ENCODE results near the gene LRIT3. TPM values are rescaled to one million over a fixed set of nuclear protein-coding genes. Genes with fewer than 3 reads are reported as not detected.

LRIT3 gene
- total and polyA plus RNA-seq, 2 of the 4 experiments (the other 2 are of a cell fraction), result 0.02 TPM; not detected in 1

DNA sequence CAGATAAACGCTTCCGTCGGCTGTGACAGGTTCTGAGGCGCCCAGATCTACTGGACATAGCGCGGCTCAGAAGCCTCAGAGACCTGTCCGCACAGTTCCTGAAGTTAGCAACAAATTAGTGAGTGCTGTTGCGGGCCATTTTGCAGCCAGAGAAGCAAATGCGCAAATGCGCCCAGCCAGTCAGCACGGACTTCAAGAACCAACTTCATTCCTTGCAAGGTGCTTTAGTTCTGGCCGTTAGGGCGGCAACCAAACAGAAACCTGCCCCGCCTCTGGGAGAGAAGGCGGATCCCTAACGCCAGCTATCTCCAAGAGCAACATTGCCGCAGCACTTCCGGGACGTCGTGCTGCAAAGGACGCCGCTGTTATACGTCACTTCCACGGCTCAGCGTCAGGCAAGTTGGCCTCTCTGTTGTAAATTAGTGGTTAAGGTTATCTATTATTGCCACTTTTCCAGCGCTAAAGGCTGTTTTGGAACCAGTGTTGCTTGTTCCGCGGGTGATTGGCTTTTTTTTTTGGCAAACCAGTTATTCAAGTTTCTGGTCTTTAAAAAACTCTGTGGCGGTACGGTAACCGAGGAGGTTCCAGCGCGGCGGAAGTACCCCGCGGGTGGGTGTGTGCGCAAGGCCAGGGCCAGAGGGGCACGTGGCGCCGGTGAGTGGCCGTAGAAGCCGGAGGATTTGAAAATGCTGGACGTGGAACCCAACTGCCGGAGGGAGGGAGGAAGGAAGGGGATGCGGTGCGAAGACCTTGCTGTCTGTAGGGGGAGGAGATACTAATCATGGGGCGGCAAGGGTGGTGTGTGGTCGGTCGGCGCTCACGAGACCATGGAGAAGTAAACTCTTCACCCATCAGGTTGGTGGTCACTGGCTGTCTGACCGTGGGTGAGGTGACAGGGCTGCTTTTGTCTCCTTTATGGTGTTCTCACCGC, 32.5 kb upstream of the LRIT3 start, which contains the start of gene GAR1 (continued):
- TF ChIP-seq SMC3 (IDR thresholded peaks at IDR 0.05; ENCODE audit: low read depth, low read length) (no peak), CEBPB (IDR thresholded peaks at IDR 0.05; ENCODE audit: low read depth, low read length) (no peak), RAD21 (IDR thresholded peaks at IDR 0.05; ENCODE audit: low read length) (no peak), FOS (IDR thresholded peaks at IDR 0.05; ENCODE audit: low read depth, low read length) (no peak), POLR2A (IDR thresholded peaks at IDR 0.05; ENCODE audit: low read depth, low read length) (0 out of 2 replicates have a peak, but pooled peaks have one; percentile 32)

DNA sequence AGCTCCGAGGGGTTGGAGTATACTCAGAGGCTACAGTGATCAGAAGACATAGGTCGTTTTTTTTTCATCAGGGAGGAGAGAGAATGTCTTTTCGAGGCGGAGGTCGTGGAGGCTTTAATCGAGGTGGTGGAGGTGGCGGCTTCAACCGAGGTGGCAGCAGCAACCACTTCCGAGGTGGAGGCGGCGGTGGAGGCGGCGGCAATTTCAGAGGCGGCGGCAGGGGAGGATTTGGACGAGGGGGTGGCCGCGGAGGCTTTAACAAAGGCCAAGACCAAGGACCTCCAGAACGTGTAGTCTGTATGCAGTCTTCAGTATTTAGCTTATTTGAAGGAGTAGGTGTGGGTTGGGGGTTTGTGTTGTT, 31.8 kb upstream of the LRIT3 start:
- Histone ChIP-seq H2AFZ (replicated peaks; ENCODE audit: low read length, poor library complexity) (peak overlapping the region; percentile 97), H2BK120ac (ENCODE audit: low read depth, low read length) (no peak overlapping the region), H3K56ac (ENCODE audit: extremely low read depth, insufficient read depth, low read length) (peak overlapping the region; percentile 98), H2AK9ac (replicated peaks; ENCODE audit: low read depth, low read length, poor library complexity) (peak overlapping the region; percentile 97), H3K4me2 (ENCODE audit: low read depth, low read length) (peak overlapping the region; percentile 84), H2BK5ac (ENCODE audit: low read depth, low read length, poor library complexity, severe bottlenecking) (peak overlapping the region; percentile 81), H3K9me3 (ENCODE audit: control insufficient read depth, insufficient read depth, low read length) (no peaks in the 10 kb centered on the region), H3K36me3 (ENCODE audit: control insufficient read depth, insufficient read depth, low read length) (peaks cover 5% of the 10 kb centered on the region), H3K79me1 (ENCODE audit: low read depth in 1 of 2, low read length in 2 of 2) (peaks cover 18 to 31% of the 10 kb centered on the region in 2 experiments; a peak in 3 of 4 replicates), H3K4me3 (ENCODE audit: insufficient read depth, low read depth, low read length) (peak overlapping the region; percentile 61), H3K27ac (ENCODE audit: insufficient read depth, low read length) (peak overlapping the region; percentile 78), H3K9ac (ENCODE audit: low read depth, low read length) (peak overlapping the region; percentile 95), H2AK5ac (ENCODE audit: low read depth, low read length) (peak overlapping the region; percentile 90), H3K23ac (ENCODE audit: low read depth, low read length) (peak overlapping the region; percentile 88), H4K91ac (ENCODE audit: insufficient read depth, low read depth, low read length) (peak overlapping the region; percentile 81), H3K4ac (ENCODE audit: low read depth, low read length) (peak overlapping the region; percentile 93), H4K5ac (ENCODE audit: low read depth, low read length) (peak overlapping the region; percentile 84), H3K9me1 (ENCODE audit: insufficient read depth, low read length) (no peaks in the 10 kb centered on the region), H4K20me1 (ENCODE audit: insufficient read depth, low read length) (no peaks in the 10 kb centered on the region), H3K18ac (ENCODE audit: low read depth, low read length) (peak overlapping the region; percentile 6; the same call in 1 of the 2 replicates), H3K4me1 (ENCODE audit: control insufficient read depth, insufficient read depth, low read length) (0 out of 2 replicates have a peak, but pooled peaks cover 1% of the 10 kb centered on the region), H4K8ac (ENCODE audit: low read depth in 2 of 2, low read length in 2 of 2) (peak overlapping the region; percentile 94 to 97), H2BK15ac (ENCODE audit: low read depth, low read length) (no peak overlapping the region), H3K14ac (replicated peaks; ENCODE audit: low read depth, low read length) (peak overlapping the region; percentile 74), H2BK20ac (ENCODE audit: low read depth, low read length) (no peak overlapping the region), H3K27me3 (ENCODE audit: control insufficient read depth, insufficient read depth, low read length) (no peaks in the 10 kb centered on the region)
- ATAC-seq (ENCODE audit: low read depth) (peak; percentile 17), DNase-seq (no peak)
- ChIA-PET POLR2A (ENCODE audit: unreplicated experiment) (no interaction called here), CTCF (interaction anchor here (0.9 kb wide), 1 partner anchor 116 kb away, joined by 5 read pairs; no protein-coding TSS in a partner anchor)
- 0% methylated on average over 12 of the region's 19 CpGs; no CpG with 5 or more reads in 1 of the 2 experiments for WGBS, 2 experiments (ENCODE audit: extremely low coverage in 2 of 2, insufficient read length in 1 of 2)
- in situ Hi-C loops (cut with MboI; ENCODE audit: low sequenced_read_pairs) (loop anchor here (10.0 kb wide), 3 partner anchors 111 to 391 kb away; partner anchors contain the start of gene CASP6), intact Hi-C loops (cut with micrococcal nuclease) (no loop called here), dilution Hi-C loops (cut with HindIII; ENCODE audit: low sequenced_read_pairs, unreplicated experiment) (no loop called here)
- TF ChIP-seq BHLHE40 (IDR thresholded peaks at IDR 0.05; ENCODE audit: low read depth, low read length) (no peak), MXI1 (IDR thresholded peaks at IDR 0.05; ENCODE audit: borderline replicate concordance, low read depth, low read length) (no peak), MAZ (IDR thresholded peaks at IDR 0.05; ENCODE audit: borderline replicate concordance, low read depth, low read length) (no peak), RFX5 (IDR thresholded peaks at IDR 0.05; ENCODE audit: low read depth, low read length) (no peak)
- no TSS peak for BruUV-seq (replicated peaks)
